Transverse colon (tissue), 4 donors: Measurements from ENCODE around the gene GAR1. TPM values are rescaled to one million over a fixed set of nuclear protein-coding genes. Genes with fewer than 3 reads are reported as not detected.

ENCODE experiments used
- DNase-seq: peaks from one replicate; pipeline ENCODE4 v3.0.0-alpha.2; 2019
- H3K27ac ChIP-seq, 4 donors: fragments of 200-600 bp; sonication (generic); 2 replicates each; pipeline ENCODE4 v1.5.1; 2016 to 2018; ENCODE audit warnings: inconsistent platforms in 4 of 4
- H3K27me3 ChIP-seq: fragments of 200-600 bp; sonication (generic); 2 replicates; pipeline ENCODE4 v1.5.1; 2017; ENCODE audit warnings: inconsistent platforms
- H3K36me3 ChIP-seq, 4 donors: fragments of 200-600 bp; sonication (generic); 2 replicates each; pipeline ENCODE4 v1.5.1; 2017 to 2019; ENCODE audit warnings: inconsistent platforms in 4 of 4
- H3K4me1 ChIP-seq, 4 donors: fragments of 200-600 bp; sonication (generic); 2 replicates each; pipeline ENCODE4 v1.5.1; 2017 to 2020; ENCODE audit warnings: inconsistent platforms in 4 of 4
- H3K4me3 ChIP-seq, 4 donors: fragments of 200-600 bp; sonication (generic); 1 replicate in 1 of 4; 2 replicates in 3 of 4; pipeline versions ENCODE4 v1.5.1 to v1.6.1; 2017 to 2019; ENCODE audit warnings: inconsistent platforms in 4 of 4
- H3K9me3 ChIP-seq, 2 donors: fragments of 200-600 bp; sonication (generic); 2 replicates each; pipeline ENCODE4 v1.5.1; 2017 to 2019; ENCODE audit warnings: inconsistent platforms in 2 of 2
- CTCF ChIP-seq, 5 experiments: fragments of 200-600 bp in 3 of 5; fragments of 450-650 bp in 2 of 5; sonication (generic) in 3 of 5; IDR thresholded peaks; 1 replicate in 2 of 5; 2 replicates in 3 of 5; pipeline ENCODE4 v1.5.1; 2016 to 2017; ENCODE audit warnings: antibody characterized with exemption in 5 of 5, inconsistent platforms in 3 of 5, mild to moderate bottlenecking in 2 of 5, moderate library complexity in 1 of 5
- EP300 ChIP-seq: sonication (generic); formaldehyde crosslinking; IDR thresholded peaks from one replicate; pipeline ENCODE4 v1.6.1; 2017; ENCODE audit warnings: antibody characterized with exemption, low read depth
- POLR2A ChIP-seq: fragments of 450-650 bp; IDR thresholded peaks from one replicate; pipeline ENCODE4 v1.6.1; 2016; ENCODE audit warnings: antibody characterized with exemption, mild to moderate bottlenecking, moderate library complexity
- POLR2AphosphoS5 ChIP-seq, 3 donors: sonication (generic); formaldehyde crosslinking; IDR thresholded peaks; one replicate each; pipeline ENCODE4 v1.6.1; 2016; ENCODE audit warnings: antibody characterized with exemption in 3 of 3
- WGBS, 2 donors: methylation state at CpG; one replicate each; pipeline ENCODE4 v1.1.5; 2018; ENCODE audit warnings: low coverage in 1 of 2; 5-methylcytosine and 5-hydroxymethylcytosine counted together
- in situ Hi-C, 4 donors: fragments of 200-750 bp; cut with MboI; loops; one replicate each; pipeline versions ENCODE4 v1.15.0 to v1.15.1; 2017; ENCODE audit warnings: low sequenced_read_pairs in 3 of 4, low pct_ligation_motif_present in 1 of 4, low pct_unique_long_range_greater_than_20kb in 1 of 4
- intact Hi-C: fragments of 100-400 bp; cut with DNase I; formaldehyde crosslinking; loops from one replicate; pipeline ENCODE4 v1.15.1; 2023; ENCODE audit warnings: low total_unique reads
- total RNA-seq, 4 donors: library from RNA; depleted of rRNA; stranded (reverse); fragments of >200 nt; gene quantifications; one replicate each; pipeline ENCODE4 v1.1.0, GENCODE V29; 2016

GAR1 gene
- total RNA-seq, 4 donors from 2014 or later: 1.9 to 8.3 (median 5.3) TPM; not detected in 1

DNA sequence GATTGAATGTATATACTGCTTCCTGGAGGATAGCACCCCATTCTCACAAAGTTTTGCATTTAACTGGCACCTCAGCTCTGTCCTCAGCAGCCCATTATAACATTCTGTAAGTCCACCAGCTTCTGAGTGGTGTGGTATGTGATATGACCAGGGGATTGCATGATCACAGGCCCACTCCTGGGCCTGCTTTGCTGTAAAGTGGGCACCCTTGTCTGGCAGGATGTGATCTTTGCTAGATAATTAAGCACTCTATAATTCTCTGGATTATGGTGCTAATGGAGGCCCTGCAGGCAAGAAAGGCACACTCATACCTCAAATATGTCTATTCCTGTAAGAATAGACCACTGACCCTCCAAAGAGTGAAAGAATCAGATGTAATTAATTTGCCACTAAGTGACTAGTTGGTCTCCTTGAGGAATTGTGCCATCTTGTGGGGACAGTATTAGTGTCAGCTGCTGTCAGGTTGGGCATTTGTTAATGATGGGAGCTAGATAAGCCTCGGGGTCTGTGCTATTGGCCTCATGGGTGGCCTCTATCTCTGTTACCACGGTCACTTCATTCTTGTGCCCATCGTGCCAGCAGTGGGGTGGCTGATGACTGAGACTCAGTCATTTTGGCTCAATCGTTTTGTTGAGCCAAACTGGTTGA is 11.5 kb upstream of the GAR1 start:
- Histone ChIP-seq H3K4me1 (peaks cover 0 to 11% (median 3%) of the 10 kb centered on the region in 4 donors), H3K27me3 (no peaks in the 10 kb centered on the region), H3K27ac (no peak overlapping the region), H3K36me3 (no peaks in the 10 kb centered on the region), H3K9me3 (no peaks in the 10 kb centered on the region), H3K4me3 (no peak overlapping the region)
- in situ Hi-C loops (loop anchor here (10.0 to 25.0 kb wide), 5 partner anchors 92 to 1167 kb away; partner anchors contain the start of genes CASP6 (in 2 of the 4) and MCUB (in 1 of the 4)), intact Hi-C loops (no loop called here)
- peak; percentile 8 for DNase-seq
- TF ChIP-seq EP300: no peak
- TF ChIP-seq CTCF (IDR thresholded peaks at IDR 0.05): peak; percentile 19 to 38 (median 28)
- WGBS, 2 donors: 20 to 23% methylated on average over 4 of the region's 4 CpGs

DNA sequence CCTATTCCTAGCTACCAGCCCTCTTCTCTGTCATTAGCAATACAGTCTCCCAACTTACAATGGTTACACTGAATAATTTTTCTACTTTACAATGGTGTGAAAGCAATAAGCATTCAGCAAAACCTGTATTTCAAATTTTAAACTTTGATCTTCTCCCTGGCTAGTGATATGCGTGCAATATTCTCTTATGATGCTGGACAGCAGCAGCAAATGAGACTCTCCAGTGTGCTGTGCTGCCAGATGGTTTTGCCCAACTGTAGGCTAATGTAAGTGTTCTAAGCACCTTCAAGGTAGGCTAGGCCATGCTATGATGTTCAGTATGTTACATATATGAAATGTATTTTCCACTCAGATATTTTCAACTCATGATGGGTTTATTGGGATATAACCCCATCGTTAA is 5.9 kb upstream of the GAR1 start:
- no peak for TF ChIP-seq POLR2A
- TF ChIP-seq CTCF (IDR thresholded peaks at IDR 0.05): no peak
- no peak for TF ChIP-seq EP300
- TF ChIP-seq POLR2AphosphoS5 (IDR thresholded peaks at IDR 0.05): no peak
- Histone ChIP-seq H3K27ac (no peak overlapping the region), H3K36me3 (no peaks in the 10 kb centered on the region), H3K27me3 (no peaks in the 10 kb centered on the region), H3K4me3 (no peak overlapping the region), H3K9me3 (no peaks in the 10 kb centered on the region), H3K4me1 (peaks cover 0 to 7% (median 4%) of the 10 kb centered on the region in 4 donors)
- intact Hi-C loops: loop anchor here (10.0 kb wide), 2 partner anchors 105 to 385 kb away; partner anchors contain the start of gene CASP6
- DNase-seq: no peak
- WGBS, 2 donors: 94 to 95% methylated on average over 2 of the region's 2 CpGs
- in situ Hi-C loops: loop anchor here (5.0 to 25.0 kb wide), 7 partner anchors 85 to 1172 kb away; partner anchors contain the start of genes CASP6 (in 2 of the 4) and MCUB (in 1 of the 4)

DNA sequence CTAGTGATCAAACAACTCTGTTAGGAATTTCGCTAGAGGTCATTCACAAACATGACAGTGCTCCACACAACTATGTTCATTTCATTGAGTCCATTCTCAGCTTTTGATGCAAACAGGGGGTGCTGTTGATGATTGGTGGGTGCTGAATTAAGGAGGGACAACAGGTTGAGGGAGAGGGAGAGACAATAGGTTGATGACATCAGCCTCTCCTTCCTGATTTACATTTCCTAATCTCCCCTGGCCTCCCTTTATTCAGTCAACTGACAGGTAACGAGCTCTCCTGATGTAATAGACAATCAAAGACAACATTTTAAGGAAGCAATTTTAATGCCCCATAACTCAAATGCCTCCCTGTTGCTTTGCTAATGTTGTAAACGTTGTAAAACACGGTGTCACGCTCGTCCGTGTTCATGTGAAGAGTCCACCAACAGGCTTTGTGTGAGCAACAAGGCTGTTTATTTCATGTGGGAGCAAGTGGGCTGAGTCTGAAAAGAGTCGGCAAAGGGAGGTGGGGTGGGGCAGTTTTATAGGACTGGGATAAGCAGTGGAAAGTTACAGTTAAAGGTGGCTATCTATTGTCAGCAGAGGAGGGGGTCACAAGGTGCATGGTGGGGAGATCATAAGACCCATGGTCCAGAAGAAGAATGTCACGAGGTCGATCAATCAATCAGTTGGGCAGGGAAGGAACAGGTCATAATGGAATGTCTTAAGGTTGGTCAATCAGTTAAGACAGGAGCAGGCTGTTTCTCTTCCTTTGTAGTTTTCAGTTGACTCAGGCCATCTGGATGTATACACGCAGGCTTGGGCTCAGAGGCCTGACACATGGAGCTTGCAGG is 4.8 kb upstream of the GAR1 start:
- peak; percentile 11 for DNase-seq
- intact Hi-C loops (loop anchor here (10.0 kb wide), 2 partner anchors 106 to 386 kb away; partner anchors contain the start of gene CASP6), in situ Hi-C loops (loop anchor here (5.0 to 25.0 kb wide), 7 partner anchors 86 to 1173 kb away; partner anchors contain the start of genes CASP6 (in 2 of the 4) and MCUB (in 1 of the 4))
- H3K4me3 ChIP-seq: no peak overlapping the region
- no peaks in the 10 kb centered on the region for H3K36me3 ChIP-seq
- no peaks in the 10 kb centered on the region for H3K9me3 ChIP-seq
- H3K27me3 ChIP-seq: no peaks in the 10 kb centered on the region
- peak overlapping the region in 1 of 4 donors; percentile 14 for H3K27ac ChIP-seq
- peaks cover 0 to 10% (median 5%) of the 10 kb centered on the region in 4 donors for H3K4me1 ChIP-seq
- TF ChIP-seq CTCF (IDR thresholded peaks at IDR 0.05) (no peak), POLR2A (no peak), EP300 (no peak), POLR2AphosphoS5 (IDR thresholded peaks at IDR 0.05) (no peak)
- 53 to 62% methylated on average over 9 to 11 of the region's 11 CpGs for WGBS, 2 donors

- Histone ChIP-seq H3K27ac (no peak overlapping the region), H3K4me1 (peaks cover 5 to 19% (median 12%) of the 10 kb centered on the region in 4 donors), H3K36me3 (no peaks in the 10 kb centered on the region), H3K4me3 (no peak overlapping the region), H3K9me3 (no peaks in the 10 kb centered on the region), H3K27me3 (no peaks in the 10 kb centered on the region)
- 54 to 60% methylated on average over 3 of the region's 3 CpGs for WGBS, 2 donors
- TF ChIP-seq POLR2A: no peak
- TF ChIP-seq POLR2AphosphoS5 (IDR thresholded peaks at IDR 0.05): no peak
- no peak for TF ChIP-seq EP300
- no peak for TF ChIP-seq CTCF (IDR thresholded peaks at IDR 0.05)
- intact Hi-C loops: loop anchor here (10.0 kb wide), 2 partner anchors 107 to 387 kb away; partner anchors contain the start of gene CASP6
- no peak for DNase-seq
- in situ Hi-C loops: loop anchor here (5.0 to 25.0 kb wide), 7 partner anchors 87 to 1174 kb away; partner anchors contain the start of genes CASP6 (in 2 of the 4) and MCUB (in 1 of the 4)
These were observed 3.9 kb upstream of the GAR1 start for GRCh38 chr4:109811707-109812106.
